ENCODE data around the gene FAM32A.

DNA sequence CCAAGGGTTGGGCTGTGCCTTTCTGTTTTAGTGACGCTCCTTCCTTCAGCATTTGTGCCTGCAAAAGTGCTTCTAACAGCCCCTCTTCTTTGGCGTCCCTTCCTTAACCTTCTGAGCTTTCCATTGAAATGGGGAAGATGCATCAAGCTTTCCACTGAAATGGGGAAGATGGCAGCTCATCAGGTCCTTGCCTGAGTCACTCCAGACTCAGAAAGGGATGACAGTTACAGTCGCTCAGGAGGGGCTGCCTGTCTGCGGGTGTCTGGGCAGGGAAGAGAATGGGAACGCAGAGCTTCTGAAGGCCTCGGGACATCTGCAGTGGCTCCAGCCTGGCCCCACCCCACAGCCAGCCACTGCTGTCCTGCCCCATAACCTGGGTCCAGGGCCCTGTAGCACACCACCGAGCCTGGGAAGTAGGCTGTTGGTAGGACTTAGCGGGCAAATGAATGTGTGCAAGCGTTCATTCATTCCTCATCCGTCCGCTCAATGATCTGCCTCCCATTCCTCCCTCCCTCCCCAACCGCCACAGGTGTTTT is 22.3 kb downstream of the FAM32A start:
- TF ChIP-seq, protein P1, sequence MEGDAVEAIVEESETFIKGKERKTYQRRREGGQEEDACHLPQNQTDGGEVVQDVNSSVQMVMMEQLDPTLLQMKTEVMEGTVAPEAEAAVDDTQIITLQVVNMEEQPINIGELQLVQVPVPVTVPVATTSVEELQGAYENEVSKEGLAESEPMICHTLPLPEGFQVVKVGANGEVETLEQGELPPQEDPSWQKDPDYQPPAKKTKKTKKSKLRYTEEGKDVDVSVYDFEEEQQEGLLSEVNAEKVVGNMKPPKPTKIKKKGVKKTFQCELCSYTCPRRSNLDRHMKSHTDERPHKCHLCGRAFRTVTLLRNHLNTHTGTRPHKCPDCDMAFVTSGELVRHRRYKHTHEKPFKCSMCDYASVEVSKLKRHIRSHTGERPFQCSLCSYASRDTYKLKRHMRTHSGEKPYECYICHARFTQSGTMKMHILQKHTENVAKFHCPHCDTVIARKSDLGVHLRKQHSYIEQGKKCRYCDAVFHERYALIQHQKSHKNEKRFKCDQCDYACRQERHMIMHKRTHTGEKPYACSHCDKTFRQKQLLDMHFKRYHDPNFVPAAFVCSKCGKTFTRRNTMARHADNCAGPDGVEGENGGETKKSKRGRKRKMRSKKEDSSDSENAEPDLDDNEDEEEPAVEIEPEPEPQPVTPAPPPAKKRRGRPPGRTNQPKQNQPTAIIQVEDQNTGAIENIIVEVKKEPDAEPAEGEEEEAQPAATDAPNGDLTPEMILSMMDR (conservative IDR thresholded peaks at IDR 0.05; ENCODE audit: low read depth, low read length) = no peak
- TF ChIP-seq EZH2 (IDR thresholded peaks at IDR 0.05; ENCODE audit: low read length, unreplicated experiment) = no peak

Measured in PC-3 (cell line).